ENCODE results near the gene CCNY.

Gene CCNY

DNA sequence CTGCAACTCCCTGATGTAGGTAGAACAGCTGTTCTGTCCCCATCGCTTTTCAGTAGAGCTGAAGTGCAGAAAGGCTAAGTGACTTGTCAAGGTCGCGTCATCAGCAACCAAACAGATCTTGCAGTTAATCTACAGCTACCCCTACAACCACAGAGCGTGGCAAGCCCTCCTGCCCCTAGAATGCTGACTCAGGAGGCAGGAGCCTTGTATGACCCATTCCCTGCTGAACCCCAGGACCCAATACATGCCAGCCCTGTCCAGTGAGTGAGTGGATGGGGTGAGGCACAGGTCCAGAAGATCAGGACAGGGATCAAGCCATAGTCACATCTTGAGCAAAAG is 242.3 kb downstream of the CCNY start:
- no peak overlapping the region for H3K4me3 ChIP-seq (ENCODE audit: low read depth, low read length)
- no peak for DNase-seq (ENCODE audit: low read depth)

DNA sequence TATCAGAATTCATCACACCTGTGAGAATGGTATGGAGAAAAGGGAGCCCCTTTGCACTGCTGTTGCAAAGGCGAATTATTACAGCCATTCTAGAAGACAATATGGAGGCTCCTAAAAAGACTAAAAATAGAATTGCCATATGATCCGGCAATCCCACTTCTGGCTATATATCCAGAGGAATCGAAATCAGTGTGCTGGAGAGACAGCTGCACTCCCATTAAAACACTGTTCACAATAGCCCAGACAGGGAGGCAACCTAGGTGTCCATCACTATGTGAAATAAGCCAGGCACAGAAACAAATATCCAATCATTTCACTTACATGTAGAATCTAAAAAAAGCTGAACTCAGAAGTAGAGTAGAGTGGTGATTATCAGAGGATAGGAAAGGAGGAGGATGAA is 242.8 kb downstream of the CCNY start:
- H3K4me3 ChIP-seq (ENCODE audit: low read depth, low read length) = no peak overlapping the region
- DNase-seq (ENCODE audit: low read depth) = no peak
- TF ChIP-seq, protein P1, sequence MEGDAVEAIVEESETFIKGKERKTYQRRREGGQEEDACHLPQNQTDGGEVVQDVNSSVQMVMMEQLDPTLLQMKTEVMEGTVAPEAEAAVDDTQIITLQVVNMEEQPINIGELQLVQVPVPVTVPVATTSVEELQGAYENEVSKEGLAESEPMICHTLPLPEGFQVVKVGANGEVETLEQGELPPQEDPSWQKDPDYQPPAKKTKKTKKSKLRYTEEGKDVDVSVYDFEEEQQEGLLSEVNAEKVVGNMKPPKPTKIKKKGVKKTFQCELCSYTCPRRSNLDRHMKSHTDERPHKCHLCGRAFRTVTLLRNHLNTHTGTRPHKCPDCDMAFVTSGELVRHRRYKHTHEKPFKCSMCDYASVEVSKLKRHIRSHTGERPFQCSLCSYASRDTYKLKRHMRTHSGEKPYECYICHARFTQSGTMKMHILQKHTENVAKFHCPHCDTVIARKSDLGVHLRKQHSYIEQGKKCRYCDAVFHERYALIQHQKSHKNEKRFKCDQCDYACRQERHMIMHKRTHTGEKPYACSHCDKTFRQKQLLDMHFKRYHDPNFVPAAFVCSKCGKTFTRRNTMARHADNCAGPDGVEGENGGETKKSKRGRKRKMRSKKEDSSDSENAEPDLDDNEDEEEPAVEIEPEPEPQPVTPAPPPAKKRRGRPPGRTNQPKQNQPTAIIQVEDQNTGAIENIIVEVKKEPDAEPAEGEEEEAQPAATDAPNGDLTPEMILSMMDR (IDR thresholded peaks at IDR 0.05; ENCODE audit: low read depth, low read length, missing control alignments) = no peak

More for the DNA sequence above, 242.3 kb downstream of the CCNY start:
- TF ChIP-seq, protein P1 (IDR thresholded peaks at IDR 0.05; ENCODE audit: low read depth, low read length, missing control alignments) = no peak

DNA sequence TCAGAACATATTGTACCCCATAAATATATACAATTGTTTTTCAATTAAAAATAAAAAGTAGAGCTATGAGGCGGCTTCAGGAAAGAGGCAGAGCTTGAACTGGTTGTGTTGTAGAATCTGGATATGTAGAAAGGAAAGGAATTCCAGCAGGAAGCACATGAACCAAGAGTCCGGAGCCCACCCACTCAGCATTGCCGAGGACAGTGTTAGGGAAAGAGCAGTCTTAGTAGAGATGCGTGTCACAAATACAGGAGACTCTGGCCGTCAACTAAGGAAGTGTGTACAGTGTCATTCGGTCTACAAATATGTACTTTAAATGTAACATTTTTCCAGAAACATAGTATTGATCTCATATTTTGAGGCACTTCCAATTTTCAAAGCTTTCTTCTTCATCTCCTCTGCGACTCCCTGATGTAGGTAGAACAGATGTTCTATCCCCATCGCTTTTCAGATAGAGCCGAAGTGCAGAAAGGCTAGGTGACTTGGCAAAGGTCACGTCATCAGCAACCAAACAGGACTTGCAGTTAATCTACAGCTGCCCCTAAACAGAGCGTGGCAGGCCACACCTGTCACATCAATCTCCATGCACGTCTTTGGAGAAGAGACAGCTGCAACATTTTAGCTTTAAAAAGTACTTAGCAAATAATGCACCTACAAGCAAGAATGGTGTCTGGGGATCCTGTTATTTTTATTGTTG is 243.6 kb downstream of the CCNY start:
- no peak overlapping the region for H3K4me3 ChIP-seq (ENCODE audit: low read depth, low read length)
- TF ChIP-seq, protein P1 (IDR thresholded peaks at IDR 0.05; ENCODE audit: low read depth, low read length, missing control alignments) = no peak
- no peak for DNase-seq (ENCODE audit: low read depth)

DNA sequence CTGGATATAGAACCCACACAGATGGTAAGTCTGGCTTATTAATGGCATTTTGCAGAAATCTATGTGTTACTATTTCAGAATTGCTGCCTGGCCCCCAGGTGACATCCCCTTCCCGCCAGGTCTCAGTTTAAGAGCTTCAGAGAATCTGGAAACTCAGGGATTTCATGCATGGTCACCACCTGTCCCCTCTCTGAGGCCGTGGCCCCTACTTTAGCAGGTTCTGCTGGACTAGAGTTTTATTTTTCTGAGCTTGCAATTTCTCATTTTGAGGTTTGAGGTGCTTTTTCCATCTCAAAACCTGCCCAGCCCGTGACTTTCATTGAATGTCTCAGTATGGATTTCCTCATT is 244.1 kb downstream of the CCNY start:
- TF ChIP-seq, protein P1 (IDR thresholded peaks at IDR 0.05; ENCODE audit: low read depth, low read length, missing control alignments) = no peak
- no peak overlapping the region for H3K4me3 ChIP-seq (ENCODE audit: low read depth, low read length)
- no peak for DNase-seq (ENCODE audit: low read depth)

DNA sequence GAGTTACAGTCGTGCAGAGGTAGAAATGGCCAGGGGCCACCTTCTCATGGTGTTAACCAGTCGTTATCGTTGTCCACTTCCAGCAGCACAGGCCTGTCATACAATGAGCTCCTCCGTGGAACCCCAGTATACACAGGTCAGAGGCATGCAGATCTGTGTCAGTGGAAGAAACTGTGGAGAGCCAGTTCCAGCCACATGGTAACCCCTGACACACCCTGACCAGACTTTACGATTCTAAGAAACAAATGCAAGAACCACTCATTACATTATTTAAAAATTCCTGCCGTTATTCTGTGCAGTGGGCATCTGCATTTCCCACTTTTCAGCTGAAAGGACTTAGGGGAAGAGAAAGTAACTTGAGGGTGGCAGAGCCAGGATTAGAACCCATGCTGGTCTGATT is 245.3 kb downstream of the CCNY start:
- no peak for DNase-seq (ENCODE audit: low read depth)
- no peak overlapping the region for H3K4me3 ChIP-seq (ENCODE audit: low read depth, low read length)
- TF ChIP-seq, protein P1 (IDR thresholded peaks at IDR 0.05; ENCODE audit: low read depth, low read length, missing control alignments) = no peak

DNA sequence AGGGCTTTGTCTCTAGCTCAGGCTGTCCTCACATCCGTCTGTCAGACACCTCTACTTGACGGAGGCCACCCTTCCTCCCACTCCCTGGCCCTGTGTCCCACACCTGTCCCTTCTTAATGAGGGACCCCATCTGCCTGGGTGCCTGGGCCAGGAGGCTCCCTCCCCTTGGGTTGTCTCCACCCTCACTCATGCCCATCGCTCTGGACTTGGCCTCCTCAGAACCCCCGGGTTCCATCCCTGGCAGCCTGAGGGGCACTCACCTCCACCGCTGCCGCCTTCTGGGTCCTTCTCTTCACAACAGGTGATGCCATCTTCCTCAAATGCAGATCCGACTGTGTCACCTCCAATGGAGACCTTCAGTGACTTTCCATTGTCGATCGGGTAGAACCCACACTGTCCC is 248.6 kb downstream of the CCNY start:
- TF ChIP-seq, protein P1 (IDR thresholded peaks at IDR 0.05; ENCODE audit: low read depth, low read length, missing control alignments) = no peak
- no peak for DNase-seq (ENCODE audit: low read depth)
- H3K4me3 ChIP-seq (ENCODE audit: low read depth, low read length) = no peak overlapping the region

DNA sequence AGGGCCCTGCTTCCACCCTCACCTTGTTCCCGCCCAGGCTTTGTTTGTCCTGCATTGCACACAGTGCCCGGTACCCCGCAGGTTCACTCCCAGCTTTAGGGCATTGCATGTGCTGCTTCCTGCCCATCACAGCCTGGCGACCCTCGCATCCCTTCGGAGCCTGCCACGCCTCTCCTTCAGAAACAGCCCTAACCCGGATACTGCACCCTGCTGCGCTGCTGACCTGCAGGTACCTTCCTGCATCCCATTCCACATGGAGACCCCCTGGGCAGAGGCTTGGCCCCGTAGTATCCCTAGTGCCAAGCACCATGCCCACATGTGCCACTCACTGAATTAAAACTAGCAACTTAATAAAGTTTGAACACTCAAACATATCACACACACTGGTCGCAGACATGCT is 249.0 kb downstream of the CCNY start:
- no peak overlapping the region for H3K4me3 ChIP-seq (ENCODE audit: low read depth, low read length)
- TF ChIP-seq, protein P1 (IDR thresholded peaks at IDR 0.05; ENCODE audit: low read depth, low read length, missing control alignments) = no peak
- no peak for DNase-seq (ENCODE audit: low read depth)

All from GM12864 (cell line).